Measurements from ENCODE around the gene CFAP74. TPM values are rescaled to one million over a fixed set of nuclear protein-coding genes. Genes with fewer than 3 reads are reported as not detected.

Gene CFAP74
- total and polyA plus RNA-seq, 2 of the 13 experiments (the other 11 are each of a cell fraction or from before 2014, with no cell fraction given): 0.27 to 0.62 TPM

GRCh38 chr1:1924849-1925248 lies 78.7 kb downstream of the CFAP74 start (continued):
- no peak for TF ChIP-seq ZNF18 (CRISPR knock-in tag; IDR thresholded peaks at IDR 0.05; ENCODE audit: insufficient replicate concordance)
- 0 out of 2 replicates have a peak, but pooled peaks have one; percentile 76 for TF ChIP-seq CENPT (CRISPR knock-in tag; IDR thresholded peaks at IDR 0.05; ENCODE audit: low read depth)
- TF ChIP-seq ZFP91 (CRISPR knock-in tag; IDR thresholded peaks at IDR 0.05; ENCODE audit: borderline replicate concordance): peak; percentile 43; the same call in 1 of the 2 replicates
- TF ChIP-seq ZNF780A (CRISPR knock-in tag; IDR thresholded peaks at IDR 0.05): no peak
- TF ChIP-seq SMC3 (IDR thresholded peaks at IDR 0.05; ENCODE audit: low read length): no peak
- TF ChIP-seq ZNF280B (CRISPR knock-in tag; IDR thresholded peaks at IDR 0.05; ENCODE audit: borderline replicate concordance): 0 out of 2 replicates have a peak, but pooled peaks have one; percentile 8
- no peak for TF ChIP-seq TRIM24 (CRISPR knock-in tag; IDR thresholded peaks at IDR 0.05)
- no peak for TF ChIP-seq ZMYM3 (CRISPR knock-in tag; IDR thresholded peaks at IDR 0.05)
- no peak for TF ChIP-seq ZNF619 (CRISPR knock-in tag; IDR thresholded peaks at IDR 0.05)
- TF ChIP-seq PHB2 (IDR thresholded peaks at IDR 0.05; ENCODE audit: partially characterized antibody): no peak
- no peak for TF ChIP-seq MEIS2 (CRISPR knock-in tag; IDR thresholded peaks at IDR 0.05)
- no peak for TF ChIP-seq HMG20A (CRISPR knock-in tag; IDR thresholded peaks at IDR 0.05; ENCODE audit: borderline replicate concordance)
- TF ChIP-seq ARID2 (CRISPR knock-in tag; IDR thresholded peaks at IDR 0.05; ENCODE audit: borderline replicate concordance): no peak
- no peak for TF ChIP-seq ZNF34 (CRISPR knock-in tag; IDR thresholded peaks at IDR 0.05; ENCODE audit: borderline replicate concordance)
- TF ChIP-seq IRX3 (CRISPR knock-in tag; IDR thresholded peaks at IDR 0.05; ENCODE audit: borderline replicate concordance, low read depth): no peak
- no peak for TF ChIP-seq AGO2 (optimal IDR thresholded peaks at IDR 0.05; ENCODE audit: low read depth, low read length)
- TF ChIP-seq ZBTB3 (CRISPR knock-in tag; IDR thresholded peaks at IDR 0.05; ENCODE audit: borderline replicate concordance, low read depth): no peak
- TF ChIP-seq MED13 (CRISPR knock-in tag; IDR thresholded peaks at IDR 0.05): no peak

Data from HepG2 (cell line).